Measurements from ENCODE around the gene SMIM20.

GRCh38 chr4:25937801-25938200 is 23.8 kb downstream of the SMIM20 start:
- TF ChIP-seq CTCF (IDR thresholded peaks at IDR 0.05) = no peak
- TF ChIP-seq POLR2A (IDR thresholded peaks at IDR 0.05) = no peak

All from body of pancreas (tissue), 4 donors.